Suprapubic skin (tissue), 4 donors: ENCODE data around the gene IL11RA. TPM values are rescaled to one million over a fixed set of nuclear protein-coding genes. Genes with fewer than 3 reads are reported as not detected.

Experiments
- DNase-seq, 2 donors: peaks; one replicate each; pipeline ENCODE4 v3.0.0-alpha.2; 2019; ENCODE audit warnings: low spot score in 2 of 2
- H3K27ac ChIP-seq: fragments of 200-600 bp; sonication (generic); one replicate; pipeline ENCODE4 v1.5.1; 2019
- H3K27me3 ChIP-seq: fragments of 200-600 bp; sonication (generic); one replicate; pipeline ENCODE4 v1.5.1; 2019
- H3K36me3 ChIP-seq: fragments of 200-600 bp; sonication (generic); one replicate; pipeline ENCODE4 v1.5.1; 2019
- H3K4me1 ChIP-seq: fragments of 200-600 bp; sonication (generic); one replicate; pipeline ENCODE4 v1.5.1; 2019
- H3K4me3 ChIP-seq: fragments of 200-600 bp; sonication (generic); one replicate; pipeline ENCODE4 v1.5.1; 2019; ENCODE audit warnings: mild to moderate bottlenecking
- H3K9me3 ChIP-seq: fragments of 200-600 bp; sonication (generic); one replicate; pipeline ENCODE4 v1.5.1; 2019
- CTCF ChIP-seq, 2 donors: fragments of 200-600 bp in 1 of 2; fragments of 450-650 bp in 1 of 2; sonication (generic) in 1 of 2; IDR thresholded peaks; one replicate each; pipeline ENCODE4 v1.5.1; 2016 to 2019; ENCODE audit warnings: antibody characterized with exemption in 2 of 2, mild to moderate bottlenecking in 1 of 2, moderate library complexity in 1 of 2
- EP300 ChIP-seq: sonication (generic); formaldehyde crosslinking; IDR thresholded peaks from one replicate; pipeline ENCODE4 v1.6.1; 2017; ENCODE audit warnings: antibody characterized with exemption
- POLR2A ChIP-seq, 2 donors: fragments of 450-650 bp; IDR thresholded peaks; one replicate each; pipeline ENCODE4 v1.6.1; 2017; ENCODE audit warnings: antibody characterized with exemption in 2 of 2, mild to moderate bottlenecking in 2 of 2, moderate library complexity in 2 of 2
- POLR2AphosphoS5 ChIP-seq, 3 donors: sonication (generic); formaldehyde crosslinking; IDR thresholded peaks; one replicate each; pipeline ENCODE4 v1.6.1; 2017; ENCODE audit warnings: antibody characterized with exemption in 3 of 3
- WGBS: methylation state at CpG from one replicate; pipeline ENCODE4 v1.1.5; 2018; 5-methylcytosine and 5-hydroxymethylcytosine counted together
- total RNA-seq, 4 donors: library from RNA; depleted of rRNA; stranded (reverse); fragments of >200 nt; gene quantifications; one replicate each; pipeline ENCODE4 v1.1.0, GENCODE V29; 2016

IL11RA gene
- total RNA-seq, 4 donors from 2014 or later, result 23.4 to 114 (median 39.3) TPM

DNA sequence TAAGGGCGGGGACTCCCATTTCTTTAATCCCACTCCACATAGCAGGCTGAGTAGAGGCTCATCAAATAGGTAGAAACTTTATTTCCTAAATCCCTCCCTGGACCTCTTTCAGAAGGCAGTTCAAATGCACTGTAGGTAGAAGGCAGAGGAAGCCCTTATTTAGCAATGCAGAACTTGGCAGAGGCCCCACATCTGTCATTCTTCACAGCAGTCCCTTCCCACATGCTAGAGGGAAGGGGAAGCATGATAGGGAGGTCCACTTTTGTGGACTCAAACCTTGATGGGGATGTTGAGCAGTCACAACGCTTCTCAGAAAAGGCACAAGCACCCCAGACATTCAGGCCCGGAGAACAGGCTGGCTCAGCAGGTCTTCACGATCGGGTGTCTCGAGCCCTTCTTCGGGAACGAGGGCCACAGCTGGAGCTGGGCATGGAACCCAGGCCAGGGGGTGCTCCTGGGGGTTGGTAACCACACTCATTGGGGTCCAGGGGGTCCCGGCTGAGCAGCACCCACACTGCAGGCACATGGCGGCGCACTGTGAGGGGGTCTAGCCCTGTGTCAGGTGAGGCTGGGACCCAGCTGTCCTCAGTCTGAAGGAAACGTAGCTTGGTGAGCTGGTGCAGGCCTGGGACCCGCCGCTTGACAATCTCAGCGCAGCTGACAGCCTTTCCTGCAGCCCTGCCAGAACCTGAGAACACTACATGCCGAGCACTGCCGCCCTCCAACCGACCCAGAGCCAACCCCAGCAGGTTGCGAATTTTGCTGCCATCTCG lies 41.4 kb upstream of the IL11RA start:
- WGBS, result 93% methylated on average over 15 of the region's 20 CpGs
- Histone ChIP-seq H3K27ac (no peak overlapping the region), H3K36me3 (peaks cover 20% of the 10 kb centered on the region), H3K9me3 (no peaks in the 10 kb centered on the region), H3K4me3 (no peak overlapping the region), H3K27me3 (no peaks in the 10 kb centered on the region), H3K4me1 (peaks cover 25% of the 10 kb centered on the region)
- no peak for DNase-seq
- TF ChIP-seq POLR2AphosphoS5 (IDR thresholded peaks at IDR 0.05) (no peak), EP300 (no peak), POLR2A (IDR thresholded peaks at IDR 0.05) (no peak), CTCF (IDR thresholded peaks at IDR 0.05) (no peak)

DNA sequence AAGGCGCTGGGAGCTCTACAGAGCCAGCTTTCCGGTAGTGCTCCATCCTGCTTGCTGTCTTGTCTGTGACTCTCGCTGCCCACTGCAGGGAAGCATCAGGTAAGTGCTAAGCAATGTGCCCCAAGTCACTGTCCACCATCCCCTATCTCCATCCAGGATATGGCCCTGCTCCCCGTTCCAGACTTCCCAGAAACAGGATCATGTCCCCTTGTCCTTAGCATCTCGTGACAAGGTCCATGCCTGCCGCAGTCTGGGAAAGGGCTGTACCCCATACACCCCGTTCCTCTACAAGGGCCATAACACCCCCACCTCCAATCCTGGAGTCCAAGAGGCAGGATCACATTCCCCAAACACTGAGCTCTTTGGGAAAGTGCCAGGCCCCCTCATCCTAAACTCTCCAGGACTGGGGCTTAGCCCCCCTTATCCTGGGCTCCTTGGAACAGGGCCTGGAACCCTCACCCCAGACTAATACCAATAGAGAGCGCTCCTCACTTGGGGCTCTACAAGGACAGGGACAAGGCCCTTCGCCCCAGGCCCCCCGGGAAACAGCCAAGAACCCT lies 40.7 kb upstream of the IL11RA start:
- no peak for DNase-seq
- TF ChIP-seq EP300 (no peak), POLR2AphosphoS5 (IDR thresholded peaks at IDR 0.05) (no peak), CTCF (IDR thresholded peaks at IDR 0.05) (no peak), POLR2A (IDR thresholded peaks at IDR 0.05) (no peak)
- no peaks in the 10 kb centered on the region for H3K27me3 ChIP-seq
- H3K4me1 ChIP-seq, result peaks cover 25% of the 10 kb centered on the region
- H3K4me3 ChIP-seq, result peak overlapping the region; percentile 64
- no peaks in the 10 kb centered on the region for H3K9me3 ChIP-seq
- peaks cover 27% of the 10 kb centered on the region for H3K36me3 ChIP-seq
- H3K27ac ChIP-seq, result peak overlapping the region; percentile 84
- WGBS, result 73% methylated on average over 5 of the region's 10 CpGs

DNA sequence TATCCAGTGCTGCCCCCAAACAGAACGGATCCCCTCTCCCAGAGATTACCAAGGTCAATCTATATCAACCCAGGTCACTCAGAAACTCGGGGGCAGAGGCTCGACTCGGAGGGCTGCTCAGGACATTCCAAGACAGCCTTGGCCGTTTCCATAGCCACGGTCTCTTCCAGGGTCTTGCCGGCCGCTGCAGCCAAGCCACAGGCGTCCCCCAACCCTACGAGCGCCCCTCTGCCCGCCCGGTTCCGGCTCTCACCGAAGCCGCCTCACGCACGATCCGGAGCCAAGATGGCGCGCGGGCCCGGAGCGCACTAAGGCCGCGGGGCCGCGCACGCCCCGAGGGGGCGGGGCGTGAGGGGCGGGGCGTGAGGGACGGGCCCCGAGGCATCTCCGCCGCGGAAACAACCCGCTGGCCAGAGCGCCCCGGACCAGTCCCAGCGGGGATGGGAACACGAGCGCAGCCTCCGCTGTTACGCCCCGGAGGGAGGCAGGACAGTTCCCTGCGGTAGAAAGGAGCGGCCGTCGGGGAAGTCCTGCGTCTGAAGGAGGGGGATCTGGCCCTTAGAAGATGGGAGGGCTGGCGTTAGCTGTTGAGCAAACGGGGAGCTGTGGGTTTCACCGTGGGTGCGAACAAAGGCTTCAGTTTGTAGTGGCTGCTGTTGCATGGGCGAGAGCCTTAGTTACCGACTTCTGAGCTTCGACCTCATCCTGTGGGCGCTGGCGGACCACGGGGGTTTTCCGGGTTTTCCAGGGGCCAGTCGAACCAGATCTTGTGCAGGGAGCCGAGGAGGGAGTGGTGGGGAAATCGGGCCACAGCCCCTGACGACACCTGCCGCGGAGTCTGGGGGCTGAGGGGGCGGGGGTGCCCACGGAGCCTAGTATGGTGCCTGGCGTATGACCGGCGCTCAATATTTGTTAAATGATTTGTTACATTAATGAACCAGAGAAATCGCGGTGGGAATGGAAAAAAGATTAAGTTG lies 39.9 kb upstream of the IL11RA start, which contains the start of gene RPP25L:
Gene RPP25L, minus strand, starts transcription at position 287 of the 977 bp plus-strand sequence. CDS start 801 bp downstream, outside the sequence.
- DNase-seq, result peak in 1 of 2 donors; percentile 89
- Histone ChIP-seq H3K27me3 (no peaks in the 10 kb centered on the region), H3K36me3 (peaks cover 35% of the 10 kb centered on the region), H3K9me3 (no peaks in the 10 kb centered on the region), H3K4me1 (peaks cover 25% of the 10 kb centered on the region), H3K4me3 (peak within 1 kb of the TSS; percentile 64), H3K27ac (peak within 1 kb of the TSS; percentile 84)
- TF ChIP-seq POLR2AphosphoS5 (IDR thresholded peaks at IDR 0.05) (no peak), POLR2A (IDR thresholded peaks at IDR 0.05) (peak in 1 of 2 donors; percentile 10), CTCF (IDR thresholded peaks at IDR 0.05) (no peak)
- under 1% methylated on average over 21 of the region's 77 CpGs for WGBS

DNA sequence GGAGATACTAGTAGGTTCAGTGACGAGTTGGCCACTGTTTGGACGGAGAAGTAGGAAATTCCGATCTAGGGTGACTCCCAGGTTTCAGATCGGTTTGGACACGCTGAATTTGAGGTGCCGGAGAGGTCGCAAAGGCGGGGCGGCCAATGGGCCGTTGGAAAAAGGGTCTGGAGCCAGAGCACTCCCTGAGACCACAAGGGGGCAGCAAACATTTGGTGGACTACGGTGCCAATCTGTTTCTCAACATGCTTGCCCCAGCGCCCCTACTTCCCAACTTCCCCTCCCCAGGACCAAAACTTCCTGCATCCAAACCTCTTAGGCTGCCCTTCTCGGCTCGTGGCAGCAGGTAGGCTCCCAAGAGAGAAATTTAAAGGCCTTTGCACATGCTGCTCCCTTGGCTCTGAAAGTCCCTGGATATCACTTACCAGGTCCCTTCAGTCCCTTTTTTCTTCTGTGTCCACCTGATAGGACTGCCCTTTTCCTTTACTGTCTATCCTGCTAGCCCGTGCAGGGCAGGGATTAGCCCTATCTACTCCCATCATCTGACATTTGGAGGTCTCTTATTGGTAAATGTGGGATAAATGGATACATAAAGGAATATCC lies 39.1 kb upstream of the IL11RA start:
- Histone ChIP-seq H3K27ac (peak overlapping the region; percentile 84), H3K36me3 (peaks cover 43% of the 10 kb centered on the region), H3K4me1 (peaks cover 25% of the 10 kb centered on the region), H3K4me3 (peak overlapping the region; percentile 64), H3K27me3 (no peaks in the 10 kb centered on the region), H3K9me3 (no peaks in the 10 kb centered on the region)
- WGBS, result 2% methylated on average over 15 of the region's 15 CpGs
- peak in 1 of 2 donors; percentile 87 for DNase-seq
- TF ChIP-seq CTCF (IDR thresholded peaks at IDR 0.05) (peak; percentile 76 to 86), POLR2AphosphoS5 (IDR thresholded peaks at IDR 0.05) (no peak), EP300 (no peak), POLR2A (IDR thresholded peaks at IDR 0.05) (no peak)
